HepG2 (cell line): Measurements from ENCODE around the gene EI24.

Experiments used
- ARNT ChIP-seq: fragments of 450-650 bp; IDR thresholded peaks from 2 replicates; pipeline ENCODE4 v1.6.1; 2017
- CTCF ChIP-seq: sonication (generic); formaldehyde crosslinking; IDR thresholded peaks from 2 replicates; pipeline ENCODE4 v1.5.0; 2020; ENCODE audit warnings: mild to moderate bottlenecking, missing genetic modification reagents, moderate library complexity
- EZH2 ChIP-seq: conservative IDR thresholded peaks from 2 replicates; pipeline ENCODE4 v1.6.1; 2012; ENCODE audit warnings: mild to moderate bottlenecking, low read depth, low read length, moderate library complexity
- FOXJ3 ChIP-seq: sonication (generic); formaldehyde crosslinking; IDR thresholded peaks from 2 replicates; pipeline ENCODE4 v1.4.0; 2020; ENCODE audit warnings: missing genetic modification reagents, mild to moderate bottlenecking, borderline replicate concordance
- MAFK ChIP-seq, 2 experiments: IDR thresholded peaks in 1 of 2; conservative IDR thresholded peaks in 1 of 2; 2 replicates each; pipeline ENCODE4 v1.6.1; 2011; ENCODE audit warnings: improper control_type of control experiment in 2 of 2, low read length in 2 of 2
- MYC ChIP-seq: sonication (generic); formaldehyde crosslinking; IDR thresholded peaks from 2 replicates; pipeline ENCODE4 v1.9.0; 2021; ENCODE audit warnings: missing genetic modification reagents, borderline replicate concordance
- MYNN ChIP-seq: sonication (generic); formaldehyde crosslinking; IDR thresholded peaks from 2 replicates; pipeline ENCODE4 v1.4.0; 2020; ENCODE audit warnings: mild to moderate bottlenecking, low read depth, missing genetic modification reagents
- RAD21 ChIP-seq: fragments of 450-650 bp; formaldehyde crosslinking; IDR thresholded peaks from 2 replicates; pipeline ENCODE4 v1.5.0; 2020; ENCODE audit warnings: mild to moderate bottlenecking
- TMF1 ChIP-seq: sonication (generic); formaldehyde crosslinking; IDR thresholded peaks from 2 replicates; pipeline ENCODE4 v1.8.1; 2022; ENCODE audit warnings: low read depth, missing genetic modification reagents
- ZBTB21 ChIP-seq: sonication (generic); formaldehyde crosslinking; IDR thresholded peaks from 2 replicates; pipeline ENCODE4 v1.4.0; 2020; ENCODE audit warnings: missing genetic modification reagents
- ZNF253 ChIP-seq: sonication (generic); formaldehyde crosslinking; IDR thresholded peaks from 2 replicates; pipeline ENCODE4 v1.8.0; 2022; ENCODE audit warnings: mild to moderate bottlenecking, missing genetic modification reagents, borderline replicate concordance

DNA sequence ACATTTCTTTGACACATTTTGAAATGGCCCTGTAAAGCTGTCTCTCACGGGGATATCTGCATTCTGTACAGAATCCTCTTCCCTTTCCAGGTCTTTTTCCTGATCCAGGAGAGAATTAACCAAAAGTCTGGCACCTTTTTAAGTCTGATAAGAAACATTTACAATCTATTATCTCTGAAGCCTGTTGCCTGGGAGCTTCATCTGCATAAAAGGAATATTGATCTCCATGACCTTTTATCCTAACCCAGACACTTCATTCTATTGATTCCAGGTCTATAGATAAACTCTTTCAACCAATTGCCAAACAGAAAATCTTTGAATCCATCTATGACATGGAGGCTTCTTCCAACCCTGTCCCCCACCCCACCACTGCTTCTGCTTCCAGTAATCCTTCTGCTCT lies 33.7 kb upstream of the EI24 start:
- no peak for TF ChIP-seq RAD21 (CRISPR knock-in tag)
- no peak for TF ChIP-seq MYNN
- TF ChIP-seq CTCF, result no peak
- no peak for TF ChIP-seq ZBTB21 (CRISPR knock-in tag)
- TF ChIP-seq MAFK (conservative IDR thresholded peaks at IDR 0.05 in 1 of 2, IDR thresholded peaks at IDR 0.05 in 1 of 2; ENCODE audit: low read length in 2 of 2), result no peak
- TF ChIP-seq EZH2, result no peak
- no peak for TF ChIP-seq MYC
- no peak for TF ChIP-seq ARNT
- no peak for TF ChIP-seq ZNF253 (CRISPR knock-in tag)
- TF ChIP-seq TMF1 (CRISPR knock-in tag), result no peak
- TF ChIP-seq FOXJ3 (CRISPR knock-in tag), result no peak
